Central memory CD4-positive, alpha-beta T cell (primary cell): Measurements from ENCODE around the gene BEX3.
"Not testable (repeated sequence)": the region's sequence is repeated elsewhere in the genome, so short reads cannot be mapped to it uniquely, and the experiment has no call there.

Source experiments
- DNase-seq: peaks from one replicate; pipeline ENCODE4 v3.0.0; 2022
- total RNA-seq, 3 experiments: gene quantifications; one replicate each; lab custom pipeline; 2026; lab: John Stamatoyannopoulos, UW

The BEX3 gene
- 4.6 to 37.2 (median 15.8) reads per million in 3 experiments for total RNA-seq

DNA sequence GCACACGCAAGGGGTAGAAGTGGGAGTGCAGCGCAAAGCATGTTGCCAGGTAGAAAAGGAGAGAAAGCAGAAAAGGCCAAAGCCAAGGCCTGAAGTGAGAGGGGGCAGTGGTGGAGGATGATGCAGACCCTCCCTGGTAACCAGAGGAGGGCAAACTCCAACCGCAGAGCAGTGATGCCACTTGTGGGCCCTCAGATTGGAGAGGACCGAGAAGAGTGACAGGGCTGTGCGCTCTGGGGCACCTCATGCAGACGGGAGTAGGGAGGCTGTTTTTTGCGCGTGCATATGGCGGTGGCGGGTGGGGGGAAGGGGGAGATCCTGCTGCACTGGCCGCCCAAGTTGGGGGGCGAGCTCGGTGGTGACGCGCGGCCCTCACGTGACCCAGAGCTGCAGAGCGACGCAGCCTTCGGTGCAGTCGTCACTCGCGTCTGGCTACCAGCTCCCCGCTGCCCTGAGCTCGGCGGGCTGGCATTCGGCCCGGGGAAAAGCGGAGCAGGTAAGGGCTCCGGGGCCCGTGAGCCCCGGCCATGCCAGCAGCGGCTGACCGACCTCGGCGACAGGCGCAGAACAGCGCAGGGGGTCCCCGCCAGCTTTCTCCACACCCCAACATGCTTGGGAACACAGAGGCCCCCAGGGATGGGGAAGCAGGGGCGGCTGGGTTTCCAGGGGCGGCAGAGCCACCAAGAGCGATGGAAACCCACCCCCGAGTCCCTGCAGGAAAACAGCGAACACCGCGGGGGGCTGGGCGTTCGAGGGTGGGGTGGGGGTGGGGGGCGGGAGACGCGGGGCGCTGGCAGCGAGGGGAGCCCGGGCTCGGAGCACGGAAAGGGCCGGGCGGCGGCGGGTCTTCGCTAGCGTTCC lies at the start of gene BEX3:
Gene BEX3 (plus strand): TSS at position 421 of the 861 bp plus-strand sequence. CDS start 984 bp downstream, outside the sequence.
- DNase-seq = peak; percentile 18

DNA sequence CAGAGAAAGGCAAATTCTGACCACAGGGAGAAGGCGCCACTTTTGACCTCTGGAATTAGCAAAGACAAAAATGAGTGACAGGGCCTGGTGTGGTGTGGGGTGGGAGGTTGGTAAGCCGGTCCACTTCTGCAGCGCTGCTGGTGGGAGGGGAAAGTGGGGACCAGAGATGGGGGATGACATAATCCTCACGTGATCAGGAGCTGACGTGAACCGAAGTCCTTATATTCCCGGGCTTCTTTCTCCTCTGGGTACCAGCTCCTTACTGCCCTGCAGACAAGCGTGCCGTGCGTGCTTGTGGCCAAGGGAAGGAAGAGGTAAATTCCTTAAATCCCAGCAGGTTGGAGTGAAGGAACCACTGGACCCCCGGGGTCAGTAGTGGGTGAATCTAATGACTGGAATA lies 46.3 kb upstream of the BEX3 start, which contains the start of gene TCEAL7:
Gene TCEAL7 (plus strand): TSS at position 249 of the 400 bp plus-strand sequence. CDS start 1,165 bp downstream, outside the sequence.
- no peak for DNase-seq

- no peak for DNase-seq
Observed at GRCh38 chrX:103330681-103331288, 45.6 kb upstream of the BEX3 start.

DNA sequence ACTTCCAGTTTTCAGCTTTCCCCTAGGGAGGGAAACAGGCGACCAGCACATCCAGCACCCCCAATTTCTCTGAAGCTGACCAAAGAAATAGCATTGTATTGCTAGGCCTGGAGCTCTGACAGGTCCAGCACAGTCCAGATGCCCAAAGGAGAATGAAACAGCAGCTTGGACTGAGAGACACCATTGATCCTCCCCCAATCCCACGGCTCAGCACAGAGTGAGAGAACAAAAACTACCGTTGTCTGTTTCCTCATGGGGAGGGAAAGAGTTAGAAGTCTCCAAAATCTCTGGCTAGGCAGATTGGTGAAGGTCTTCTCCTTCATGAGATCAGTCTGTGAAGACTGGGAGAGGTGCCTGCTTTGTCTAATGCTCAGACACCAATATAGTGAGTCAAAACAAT lies 37.7 kb upstream of the BEX3 start:
- DNase-seq = no peak

GRCh38 chrX:103343105-103343504 lies 33.2 kb upstream of the BEX3 start:
- peak; percentile 21 for DNase-seq

DNA sequence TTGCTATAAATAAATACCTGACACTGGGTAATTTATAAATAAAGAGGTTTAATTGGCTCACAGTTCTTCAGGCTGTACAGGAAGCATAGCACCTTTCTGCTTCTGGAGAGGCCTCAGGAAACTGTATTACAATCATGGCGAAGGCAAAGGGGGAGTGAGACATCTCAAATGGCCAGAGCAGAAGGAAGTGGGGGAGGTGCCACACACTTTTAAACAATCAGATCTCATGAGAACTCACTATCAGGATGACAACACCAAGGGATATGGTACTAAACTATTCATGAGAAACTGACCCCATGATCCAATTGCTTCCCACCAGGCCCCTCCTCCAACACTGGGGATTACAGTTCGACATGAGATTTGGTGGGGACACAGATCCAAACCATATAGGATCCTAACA lies 31.7 kb upstream of the BEX3 start:
- DNase-seq = no peak

GRCh38 chrX:103347682-103348397 lies 28.5 kb upstream of the BEX3 start:
- no peak for DNase-seq

GRCh38 chrX:103356130-103356798 lies 20.1 kb upstream of the BEX3 start, which contains the start of gene TCEAL9:
TCEAL9 (plus strand) TSS chrX:103356506; CDS start chrX:103357685, 1,179 bp downstream.
- no peak for DNase-seq

DNA sequence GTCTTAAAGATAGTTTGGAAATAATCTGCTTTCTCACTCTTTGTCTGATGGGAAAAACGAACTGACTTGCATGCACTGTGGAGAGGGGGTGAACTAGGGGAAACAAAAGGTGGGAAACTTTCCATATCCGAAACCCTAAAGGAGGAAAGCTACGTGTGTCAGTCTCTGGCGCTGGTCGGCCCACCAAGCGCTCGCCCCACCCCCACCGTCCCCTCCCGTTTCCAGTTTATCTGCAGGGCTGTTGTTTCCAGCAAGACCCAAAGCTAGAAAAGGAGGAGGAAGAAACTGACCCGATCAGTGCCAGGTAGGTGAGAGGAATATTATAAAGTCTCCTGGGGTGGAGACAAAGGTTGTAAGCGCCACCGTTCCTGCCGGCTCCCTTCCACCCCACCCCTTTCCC lies 19.5 kb upstream of the BEX3 start:
- no peak for DNase-seq

DNA sequence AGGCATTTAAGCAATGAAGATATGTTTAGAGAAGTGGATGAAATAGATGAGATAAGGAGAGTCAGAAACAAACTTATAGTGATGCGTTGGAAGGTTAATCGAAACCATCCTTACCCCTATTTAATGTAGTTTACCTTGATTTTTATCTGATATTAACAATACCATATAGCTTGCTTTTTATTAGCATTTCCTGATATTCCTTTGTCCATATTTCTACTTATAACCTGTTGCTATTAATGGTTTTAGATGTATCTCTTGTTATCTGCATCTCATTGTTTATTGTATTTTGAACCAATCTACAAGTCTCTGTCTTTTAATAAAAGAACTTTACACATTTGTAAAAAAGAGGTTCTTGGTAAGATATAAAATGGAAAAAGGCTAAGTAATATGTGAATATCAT lies 18.5 kb upstream of the BEX3 start:
- DNase-seq = no peak

- DNase-seq = not testable (repeated sequence)
Observed at GRCh38 chrX:103359605-103360004, 16.7 kb upstream of the BEX3 start.

GRCh38 chrX:103360092-103360491 lies 16.2 kb upstream of the BEX3 start:
- DNase-seq = no peak

- no peak for DNase-seq
Observed at GRCh38 chrX:103360916-103361315, 15.4 kb upstream of the BEX3 start.

GRCh38 chrX:103361798-103362197 lies 14.5 kb upstream of the BEX3 start:
- no peak for DNase-seq

DNA sequence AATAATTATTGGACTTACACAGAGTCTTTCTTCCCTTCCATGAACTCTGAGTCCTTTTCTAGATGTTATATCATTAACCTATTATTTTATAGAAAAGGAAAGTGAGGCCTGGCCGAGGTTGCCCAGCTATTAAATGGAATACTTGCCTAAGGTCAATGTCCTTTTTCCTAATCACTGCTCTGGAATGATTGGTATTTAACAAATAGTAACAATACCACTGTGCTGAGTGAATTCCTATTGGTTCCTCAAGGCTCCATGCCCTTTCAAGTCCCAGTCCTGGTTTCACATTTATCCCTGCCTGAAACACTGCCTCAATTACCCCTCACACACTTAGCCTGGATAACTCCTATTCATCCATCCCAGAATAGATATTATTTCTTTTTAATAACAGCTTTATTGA lies 13.9 kb upstream of the BEX3 start:
- DNase-seq = no peak

DNA sequence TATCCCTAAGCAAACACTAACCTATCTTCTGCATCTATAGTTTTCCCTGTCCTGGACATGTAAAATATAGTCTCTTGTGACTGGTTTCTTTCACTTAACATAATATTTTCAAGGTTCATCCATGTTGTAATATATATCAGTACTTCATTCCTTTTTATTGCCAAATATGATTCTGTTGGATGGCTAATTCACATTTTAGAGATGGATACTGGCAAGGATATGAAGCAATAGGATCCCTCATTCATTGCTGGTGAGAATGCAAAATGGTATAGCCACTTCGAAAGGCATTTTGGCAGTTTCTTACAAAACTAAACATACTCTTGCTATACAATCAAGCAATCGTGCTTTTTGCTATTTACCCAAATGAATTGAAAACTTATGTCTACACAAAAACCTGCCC lies 13.3 kb upstream of the BEX3 start:
- no peak for DNase-seq

- DNase-seq = no peak
Observed at GRCh38 chrX:103367502-103367901, 8.8 kb upstream of the BEX3 start.

DNA sequence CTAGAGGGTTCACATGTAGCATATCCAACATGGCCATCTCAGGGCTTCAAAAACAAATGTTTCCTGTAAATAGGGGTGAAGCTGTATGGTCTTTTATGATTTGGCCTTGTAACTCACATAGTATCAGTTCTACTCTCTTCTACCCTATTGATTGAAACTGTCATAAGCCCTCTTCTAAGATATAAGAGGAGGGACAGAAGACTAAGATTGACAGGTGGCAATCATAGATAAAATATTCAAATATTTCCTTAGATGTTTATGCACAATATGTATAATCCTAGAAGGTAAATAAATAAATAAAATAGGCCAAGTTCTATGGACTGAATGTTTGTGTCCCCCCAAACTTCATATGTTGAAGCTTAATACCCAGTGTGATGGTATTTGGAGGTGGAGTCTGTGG lies 6.9 kb upstream of the BEX3 start:
- DNase-seq = no peak

DNA sequence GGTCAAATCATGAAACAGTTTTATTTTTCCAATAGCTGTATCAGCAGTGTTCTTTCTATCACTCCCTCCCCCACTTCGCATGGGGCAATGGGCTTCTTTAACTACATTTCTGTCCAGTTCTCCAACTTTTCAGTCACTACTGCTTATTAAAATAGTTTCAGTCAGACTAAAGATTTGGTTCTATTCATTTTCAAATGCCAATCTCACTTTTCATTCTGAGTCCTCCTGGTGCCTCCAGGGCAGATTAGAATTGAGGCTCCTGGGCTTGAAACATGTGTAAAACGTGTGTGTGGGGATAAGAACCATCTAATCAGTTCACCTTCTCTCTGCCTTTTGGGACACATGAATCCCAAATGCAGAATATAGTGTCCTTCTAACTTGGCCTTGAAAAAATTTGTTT lies 3.5 kb upstream of the BEX3 start:
- no peak for DNase-seq

DNA sequence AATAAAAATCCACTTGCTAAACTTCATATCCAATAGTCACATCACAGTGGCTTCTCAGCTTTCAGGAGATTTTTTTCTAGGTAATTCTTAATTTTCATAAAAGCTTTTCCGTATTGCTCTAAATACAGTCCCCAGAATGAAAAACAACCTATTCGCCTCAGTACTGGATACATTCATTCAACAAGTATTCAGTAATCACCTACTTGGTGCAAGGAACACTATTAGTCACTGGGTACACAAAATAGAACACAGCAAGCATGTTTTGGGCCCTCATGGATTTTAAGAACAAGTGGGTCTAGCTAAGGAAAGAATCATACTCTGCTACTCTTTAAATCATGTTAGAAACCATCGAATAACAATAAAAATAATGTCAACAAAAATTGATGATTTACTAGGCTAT lies 2.8 kb upstream of the BEX3 start:
- DNase-seq = no peak

DNA sequence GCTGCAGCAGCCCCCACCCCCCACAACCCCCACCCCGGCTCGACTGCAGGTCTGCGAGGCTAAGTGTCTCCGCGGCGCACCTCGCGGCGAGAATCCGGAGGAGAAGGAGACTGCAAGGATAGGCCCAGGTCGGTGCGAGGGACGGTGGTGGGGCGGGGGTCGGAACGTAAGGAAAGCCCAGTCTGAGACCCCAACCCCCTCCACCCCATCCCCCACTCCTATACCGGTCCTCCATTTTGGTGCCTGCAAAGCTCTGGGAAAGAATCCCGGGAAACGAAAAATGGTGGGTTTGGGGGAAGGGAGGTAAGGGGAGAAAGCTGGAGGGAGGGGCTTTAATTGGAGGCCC lies 614 bp downstream of the BEX3 start:
- DNase-seq = no peak

DNA sequence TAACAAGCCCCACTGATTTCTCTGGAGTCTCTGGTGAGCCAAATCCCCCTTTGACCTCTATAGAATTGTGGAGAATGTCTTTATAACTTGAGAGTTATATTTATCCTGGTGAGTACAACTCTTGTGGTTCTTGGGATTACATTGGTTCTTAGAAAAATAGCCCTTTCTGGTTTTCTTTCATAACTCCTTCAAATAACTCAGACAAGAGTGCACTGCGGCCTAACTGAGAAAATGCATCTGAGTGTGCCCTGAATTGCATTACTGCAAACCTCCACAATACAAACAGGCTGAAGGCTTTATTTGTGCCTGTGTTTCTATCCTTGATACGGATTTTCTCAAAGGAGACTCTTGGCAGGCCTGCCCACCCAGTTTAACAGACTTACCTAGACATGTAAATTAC lies 2.7 kb downstream of the BEX3 start:
- DNase-seq = no peak

GRCh38 chrX:103382877-103383276 lies 6.5 kb downstream of the BEX3 start:
- DNase-seq = no peak
